ENCODE measurements around the gene GALT. TPM values are rescaled to one million over a fixed set of nuclear protein-coding genes. Genes with fewer than 3 reads are reported as not detected.
A peak's percentile ranks its signal among the peaks of the same experiment; 100 is the strongest.

The GALT gene
- total RNA-seq, 2 experiments from 2014 or later: 95.2 to 95.6 TPM

DNA sequence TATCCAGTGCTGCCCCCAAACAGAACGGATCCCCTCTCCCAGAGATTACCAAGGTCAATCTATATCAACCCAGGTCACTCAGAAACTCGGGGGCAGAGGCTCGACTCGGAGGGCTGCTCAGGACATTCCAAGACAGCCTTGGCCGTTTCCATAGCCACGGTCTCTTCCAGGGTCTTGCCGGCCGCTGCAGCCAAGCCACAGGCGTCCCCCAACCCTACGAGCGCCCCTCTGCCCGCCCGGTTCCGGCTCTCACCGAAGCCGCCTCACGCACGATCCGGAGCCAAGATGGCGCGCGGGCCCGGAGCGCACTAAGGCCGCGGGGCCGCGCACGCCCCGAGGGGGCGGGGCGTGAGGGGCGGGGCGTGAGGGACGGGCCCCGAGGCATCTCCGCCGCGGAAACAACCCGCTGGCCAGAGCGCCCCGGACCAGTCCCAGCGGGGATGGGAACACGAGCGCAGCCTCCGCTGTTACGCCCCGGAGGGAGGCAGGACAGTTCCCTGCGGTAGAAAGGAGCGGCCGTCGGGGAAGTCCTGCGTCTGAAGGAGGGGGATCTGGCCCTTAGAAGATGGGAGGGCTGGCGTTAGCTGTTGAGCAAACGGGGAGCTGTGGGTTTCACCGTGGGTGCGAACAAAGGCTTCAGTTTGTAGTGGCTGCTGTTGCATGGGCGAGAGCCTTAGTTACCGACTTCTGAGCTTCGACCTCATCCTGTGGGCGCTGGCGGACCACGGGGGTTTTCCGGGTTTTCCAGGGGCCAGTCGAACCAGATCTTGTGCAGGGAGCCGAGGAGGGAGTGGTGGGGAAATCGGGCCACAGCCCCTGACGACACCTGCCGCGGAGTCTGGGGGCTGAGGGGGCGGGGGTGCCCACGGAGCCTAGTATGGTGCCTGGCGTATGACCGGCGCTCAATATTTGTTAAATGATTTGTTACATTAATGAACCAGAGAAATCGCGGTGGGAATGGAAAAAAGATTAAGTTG lies 34.4 kb upstream of the GALT start, which contains the start of gene RPP25L:
Gene RPP25L, minus strand, starts transcription at position 287 of the 977 bp plus-strand sequence. CDS start 801 bp downstream, outside the sequence.
- peak within 1 kb of the TSS; percentile 85 for H3K27ac Mint-ChIP-seq
- DNase-seq: peak; percentile 88
- H3K4me1 Mint-ChIP-seq: peaks cover 22% of the 10 kb centered on the region
- H3K9me3 Mint-ChIP-seq: no peaks in the 10 kb centered on the region
- peaks cover 31% of the 10 kb centered on the region for H3K36me3 Mint-ChIP-seq (ENCODE audit: low read depth)
- ChIA-PET CTCF (interaction anchor here (0.7 to 8.4 kb wide), 9 partner anchors 8 to 154 kb away, joined by 3 to 125 read pairs (median 5); partner anchors contain the start of genes ARID3C, CCL27, DCTN3 and DNAI1), POLR2A (interaction anchor here (0.6 to 2.7 kb wide), 6 partner anchors 8 to 764 kb away, joined by 3 to 53 read pairs (median 6); partner anchors contain the start of genes DCTN3, DNAI1, FAM219A and GALT)
- H3K27me3 Mint-ChIP-seq: no peaks in the 10 kb centered on the region
- H3K4me3 Mint-ChIP-seq: peak within 1 kb of the TSS; percentile 90

- Mint-ChIP-seq H3K27ac (peak overlapping the region; percentile 71), H3K4me3 (peak overlapping the region; percentile 90), H3K27me3 (no peaks in the 10 kb centered on the region), H3K9me3 (no peaks in the 10 kb centered on the region), H3K36me3 (ENCODE audit: low read depth) (peaks cover 36% of the 10 kb centered on the region), H3K4me1 (peaks cover 22% of the 10 kb centered on the region)
- DNase-seq: peak; percentile 73
- POLR2A ChIA-PET: interaction anchor here (0.6 to 3.4 kb wide), 8 partner anchors 7 to 154 kb away, joined by 3 to 53 read pairs (median 5); partner anchors contain the start of genes DCTN3, DNAI1, FAM219A and GALT
- CTCF ChIA-PET: interaction anchor here (0.9 to 8.4 kb wide), 15 partner anchors 8 to 147 kb away, joined by 3 to 125 read pairs (median 4); partner anchors contain the start of genes ARID3C, CCL27, DCTN3 and GALT
Measured at GRCh38 chr9:34612788-34613390, 33.6 kb upstream of the GALT start.

DNA sequence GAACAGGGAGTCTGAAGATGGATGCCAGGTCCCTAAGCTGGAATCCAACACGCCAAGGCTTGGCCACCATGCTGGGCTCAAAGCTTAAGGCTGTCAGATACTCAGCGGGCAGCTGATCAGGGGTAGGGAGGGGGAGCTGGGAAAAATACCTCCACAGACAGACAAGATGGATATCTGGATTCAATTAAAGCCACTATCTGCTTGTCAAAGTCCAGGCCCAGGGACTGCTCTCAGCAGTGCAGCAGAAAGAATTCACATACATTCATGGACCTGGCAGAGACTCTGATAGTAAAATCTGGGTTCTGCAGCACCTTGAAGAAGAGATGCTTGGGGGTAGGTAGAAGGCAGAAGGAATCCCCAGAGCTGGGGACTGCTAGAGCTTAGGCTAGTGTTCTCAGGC lies 31.3 kb upstream of the GALT start:
- peaks cover 36% of the 10 kb centered on the region for H3K36me3 Mint-ChIP-seq (ENCODE audit: low read depth)
- CTCF ChIA-PET: interaction anchor here (1.3 to 8.4 kb wide), 4 partner anchors 11 to 88 kb away, joined by 4 to 125 read pairs (median 18); partner anchors contain the start of genes GALT and SIGMAR1
- H3K4me1 Mint-ChIP-seq: peaks cover 35% of the 10 kb centered on the region

DNA sequence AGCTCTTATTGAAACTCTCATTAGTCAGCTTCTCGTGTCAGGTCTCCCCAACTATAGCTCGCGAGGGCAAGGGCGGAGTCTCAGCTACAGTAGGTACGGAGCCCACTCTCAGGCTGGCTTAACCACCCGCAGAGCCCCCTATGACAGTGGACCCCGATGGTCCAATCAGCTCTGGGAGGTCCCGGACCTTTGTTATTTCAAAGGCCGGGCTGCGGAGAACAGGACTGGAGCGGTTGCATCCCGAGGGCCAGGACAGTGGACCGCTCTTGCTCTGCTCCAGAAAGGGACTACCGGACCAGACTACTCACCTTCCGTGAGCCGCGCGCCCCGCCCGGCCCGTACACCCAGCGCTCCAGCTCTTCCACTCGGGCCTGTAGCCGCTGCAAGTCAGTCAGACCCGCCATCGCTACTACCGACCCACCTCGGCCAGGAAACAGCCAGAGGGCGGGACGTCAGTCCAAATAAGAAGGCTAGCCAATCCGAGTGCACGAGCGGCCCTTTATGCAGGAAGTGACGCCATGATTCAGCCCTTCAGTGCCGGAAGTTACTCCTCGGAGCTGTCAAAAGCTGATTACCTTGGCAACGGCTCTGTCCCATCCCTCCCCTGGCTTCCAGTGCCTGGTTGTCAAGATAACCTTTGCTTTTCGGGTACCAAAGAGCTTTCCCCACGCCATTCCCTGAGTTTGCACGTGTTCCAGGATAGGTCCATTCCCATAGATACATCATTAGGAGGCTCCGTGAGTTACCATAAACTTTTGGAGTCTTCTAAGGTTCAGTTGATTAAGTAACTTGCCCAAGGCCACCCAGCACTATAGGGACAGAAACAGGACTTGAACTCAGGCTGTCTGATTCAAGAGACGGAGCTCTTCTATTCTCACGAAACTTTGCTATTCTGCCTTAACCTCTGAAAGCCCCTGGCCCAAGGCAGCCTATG lies 26.1 kb upstream of the GALT start, which contains the start of gene DCTN3:
Gene DCTN3, minus strand, starts transcription at position 435 of the 934 bp plus-strand sequence. Its CDS starts 31 bp downstream, at position 404.
- Mint-ChIP-seq H3K36me3 (ENCODE audit: low read depth) (peaks cover 22% of the 10 kb centered on the region), H3K9me3 (no peaks in the 10 kb centered on the region), H3K27ac (peak within 1 kb of the TSS; percentile 75), H3K4me3 (peak within 1 kb of the TSS; percentile 86), H3K27me3 (peaks cover 28% of the 10 kb centered on the region), H3K4me1 (peaks cover 33% of the 10 kb centered on the region)
- POLR2A ChIA-PET: interaction anchor here (0.6 to 4.9 kb wide), 13 partner anchors 9 to 243 kb away, joined by 3 to 96 read pairs (median 3); partner anchors contain the start of genes ARID3C, DNAI1, FAM219A and GALT
- CTCF ChIA-PET: interaction anchor here (0.6 to 5.0 kb wide), 12 partner anchors 8 to 85 kb away, joined by 3 to 77 read pairs (median 4); partner anchors contain the start of genes ARID3C, GALT, RPP25L and SIGMAR1
- DNase-seq: peak; percentile 94

More for the DNA sequence above, 31.3 kb upstream of the GALT start:
- H3K27me3 Mint-ChIP-seq: no peaks in the 10 kb centered on the region
- no peak overlapping the region for H3K4me3 Mint-ChIP-seq
- POLR2A ChIA-PET: interaction anchor here (1.2 to 3.4 kb wide), 2 partner anchors 16 to 22 kb away, joined by 6 to 20 read pairs; partner anchors contain the start of gene SIGMAR1
- H3K27ac Mint-ChIP-seq: no peak overlapping the region
- no peaks in the 10 kb centered on the region for H3K9me3 Mint-ChIP-seq
- no peak for DNase-seq

DNA sequence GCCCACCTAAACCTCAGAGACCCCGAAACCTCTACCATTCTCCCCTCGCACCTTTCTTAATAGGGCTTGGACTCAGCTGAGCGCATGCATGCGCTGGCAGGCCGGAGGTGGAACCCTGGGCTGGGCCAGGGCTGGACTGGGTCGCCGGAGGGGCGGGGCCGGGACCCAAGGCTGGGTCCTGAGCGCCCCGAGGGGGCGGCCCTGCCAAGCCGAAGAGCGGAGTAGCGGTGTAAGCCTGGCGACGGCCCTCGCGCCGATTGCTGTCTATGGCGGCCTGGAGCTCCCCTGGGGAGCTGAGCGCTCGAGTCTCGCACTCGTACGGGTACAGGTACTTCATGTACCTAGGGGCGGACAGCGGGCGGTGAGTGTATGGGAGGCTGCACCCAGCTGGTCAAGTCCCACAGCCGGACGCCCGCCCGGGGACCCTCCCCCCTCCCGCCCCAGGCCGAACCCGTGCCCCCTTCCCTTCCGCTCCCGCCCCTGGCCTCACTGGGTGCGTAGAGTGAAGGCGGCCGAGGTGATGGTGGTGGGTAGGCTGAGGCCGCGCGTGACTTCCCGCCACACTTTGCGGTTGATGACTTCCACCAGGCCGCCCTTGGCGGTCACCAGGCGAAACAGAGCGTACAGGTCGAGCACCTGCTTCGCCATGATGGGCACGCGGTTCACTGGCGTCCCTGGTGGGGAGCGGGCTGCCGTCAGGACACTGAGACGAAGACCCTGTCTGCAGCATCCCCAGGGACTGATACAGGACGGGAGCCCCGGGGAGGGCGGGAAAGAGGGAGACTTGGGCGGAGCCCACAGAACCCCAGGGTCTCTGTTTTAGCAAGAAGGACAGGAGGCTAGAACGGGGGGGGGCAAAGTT lies 22.9 kb upstream of the GALT start:
- Mint-ChIP-seq H3K4me1 (peaks cover 37% of the 10 kb centered on the region), H3K4me3 (no peak overlapping the region), H3K27me3 (peaks cover 59% of the 10 kb centered on the region), H3K27ac (no peak overlapping the region), H3K9me3 (no peaks in the 10 kb centered on the region), H3K36me3 (ENCODE audit: low read depth) (peaks cover 9% of the 10 kb centered on the region)
- no peak for DNase-seq
- ChIA-PET CTCF (interaction anchor here (5.0 kb wide), 1 partner anchor 13 kb away, joined by 77 read pairs; the partner anchor contains the start of gene SIGMAR1), POLR2A (interaction anchor here (1.3 to 4.9 kb wide), 2 partner anchors 12 to 13 kb away, joined by 3 to 96 read pairs; partner anchors contain the start of gene SIGMAR1)

GRCh38 chr9:34624475-34625185 lies 21.8 kb upstream of the GALT start:
- Mint-ChIP-seq H3K27ac (no peak overlapping the region), H3K9me3 (no peaks in the 10 kb centered on the region), H3K27me3 (peaks cover 66% of the 10 kb centered on the region), H3K4me3 (no peak overlapping the region), H3K36me3 (ENCODE audit: low read depth) (peaks cover 9% of the 10 kb centered on the region), H3K4me1 (peaks cover 32% of the 10 kb centered on the region)
- ChIA-PET CTCF (interaction anchor here (1.6 to 2.1 kb wide), 2 partner anchors 10 to 14 kb away, joined by 7 to 18 read pairs; no protein-coding TSS in a partner anchor), POLR2A (interaction anchor here (0.8 to 2.1 kb wide), 3 partner anchors 9 to 13 kb away, joined by 4 to 15 read pairs (median 8); partner anchors contain the start of gene SIGMAR1)
- no peak for DNase-seq

DNA sequence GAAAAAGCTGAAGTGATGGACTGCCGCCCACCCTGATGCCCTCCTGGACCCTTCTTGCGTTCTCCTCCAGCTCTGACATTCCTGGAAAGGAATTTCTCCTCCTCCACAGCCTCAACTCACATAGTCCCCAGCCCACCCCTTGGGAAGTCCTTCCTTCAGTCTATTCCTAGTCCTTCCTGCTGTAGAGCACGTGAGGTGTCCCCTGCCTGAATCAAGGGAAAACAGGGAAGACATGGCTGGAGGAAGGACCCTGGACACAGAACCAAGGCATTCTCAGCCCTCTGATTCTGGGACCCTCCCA lies 21.3 kb upstream of the GALT start:
- Mint-ChIP-seq H3K4me1 (peaks cover 29% of the 10 kb centered on the region), H3K27ac (no peak overlapping the region), H3K27me3 (peaks cover 71% of the 10 kb centered on the region), H3K36me3 (ENCODE audit: low read depth) (peaks cover 9% of the 10 kb centered on the region), H3K4me3 (no peak overlapping the region), H3K9me3 (no peaks in the 10 kb centered on the region)
- CTCF ChIA-PET: interaction anchor here (1.4 to 2.1 kb wide), 3 partner anchors 10 to 21 kb away, joined by 7 to 18 read pairs (median 7); partner anchors contain the start of gene GALT
- no peak for DNase-seq
- POLR2A ChIA-PET: interaction anchor here (0.8 to 2.1 kb wide), 3 partner anchors 9 to 13 kb away, joined by 4 to 15 read pairs (median 8); partner anchors contain the start of gene SIGMAR1

- Mint-ChIP-seq H3K4me1 (peaks cover 20% of the 10 kb centered on the region), H3K36me3 (ENCODE audit: low read depth) (peaks cover 5% of the 10 kb centered on the region), H3K27ac (no peak overlapping the region), H3K9me3 (no peaks in the 10 kb centered on the region), H3K27me3 (peaks cover 65% of the 10 kb centered on the region), H3K4me3 (peak overlapping the region; percentile 71)
- CTCF ChIA-PET: interaction anchor here (0.7 to 1.7 kb wide), 4 partner anchors 8 to 19 kb away, joined by 3 to 7 read pairs (median 4); partner anchors contain the start of genes RPP25L and SIGMAR1
- POLR2A ChIA-PET: interaction anchor here (1.4 to 3.8 kb wide), 2 partner anchors 8 to 19 kb away, joined by 3 to 17 read pairs; partner anchors contain the start of genes DCTN3 and GALT
- no peak for DNase-seq
Measured at GRCh38 chr9:34627716-34628655, 18.5 kb upstream of the GALT start.
